ENCODE measurements around the gene BMPR1B. TPM values are rescaled to one million over a fixed set of nuclear protein-coding genes. Genes with fewer than 3 reads are reported as not detected.

BMPR1B gene
- total RNA-seq, 2 experiments from 2014 or later = 0.10 TPM; not detected in 1

DNA sequence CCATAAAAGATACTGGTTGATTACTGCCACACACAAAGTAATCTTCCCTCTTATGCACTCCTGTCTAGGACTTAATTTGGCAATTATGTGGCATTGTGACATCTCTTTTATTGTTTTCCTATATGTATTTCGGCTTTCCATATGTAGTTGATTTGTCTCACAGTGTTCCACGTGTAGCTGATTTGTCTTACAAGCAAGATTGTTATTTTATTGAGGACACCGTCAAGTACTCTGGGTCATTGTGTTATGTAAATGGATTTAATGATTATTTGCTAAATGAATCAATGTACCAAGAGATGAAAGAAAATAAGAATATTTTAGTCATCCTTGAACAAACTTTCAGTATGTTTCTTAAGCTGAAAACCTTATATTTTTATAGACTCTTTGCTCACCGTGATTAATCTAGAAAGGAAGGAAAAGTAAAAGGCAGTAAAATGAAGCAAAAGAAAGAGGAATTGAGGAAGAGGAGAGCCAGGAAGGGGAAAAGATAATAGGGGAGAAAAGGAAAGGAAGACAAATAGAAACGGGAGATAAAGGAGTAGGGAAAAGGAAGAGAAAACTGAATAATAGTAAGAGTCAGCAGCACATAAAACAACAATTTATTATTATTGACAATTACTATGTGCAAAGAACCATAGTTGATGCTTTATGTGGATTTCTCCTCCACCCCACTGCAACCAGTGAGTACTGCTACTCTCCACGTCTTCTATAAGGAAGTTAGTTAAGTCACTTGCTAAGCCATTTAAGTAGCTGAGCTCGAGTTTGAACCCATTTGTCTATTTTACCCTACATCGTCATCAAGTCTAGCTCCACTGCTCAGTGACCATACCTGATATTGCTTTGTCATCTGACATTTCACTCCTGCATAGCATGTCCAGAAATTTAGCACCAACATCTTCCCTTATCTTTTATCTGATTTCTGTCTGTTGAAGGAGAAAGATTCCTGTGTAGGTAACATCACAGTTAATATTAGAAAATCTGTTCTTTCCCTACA lies 336.5 kb downstream of the BMPR1B start:
- intact Hi-C loops (cut with micrococcal nuclease) = loop anchor here (10.0 kb wide), 1 partner anchor 1299 kb away; no protein-coding TSS in a partner anchor
- CTCF ChIA-PET = no interaction called here

GRCh38 chr4:95095348-95095974 lies 337.7 kb downstream of the BMPR1B start:
- Mint-ChIP-seq H3K27me3 (ENCODE audit: low read depth) (peaks cover 3% of the 10 kb centered on the region), H3K4me1 (ENCODE audit: low read depth) (peaks cover 4% of the 10 kb centered on the region), H3K27ac (no peak overlapping the region), H3K9me3 (no peaks in the 10 kb centered on the region), H3K36me3 (ENCODE audit: low read depth) (no peaks in the 10 kb centered on the region), H3K4me3 (no peak overlapping the region)
- CTCF ChIA-PET = no interaction called here
- intact Hi-C loops (cut with micrococcal nuclease) = loop anchor here (1.0 to 10.0 kb wide), 2 partner anchors 474 to 1301 kb away; no protein-coding TSS in a partner anchor
- DNase-seq = peak; percentile 8

More for the DNA sequence above, 336.5 kb downstream of the BMPR1B start:
- H3K27ac Mint-ChIP-seq = no peak overlapping the region
- H3K4me3 Mint-ChIP-seq = no peak overlapping the region
- peaks cover 3% of the 10 kb centered on the region for H3K27me3 Mint-ChIP-seq (ENCODE audit: low read depth)
- no peaks in the 10 kb centered on the region for H3K36me3 Mint-ChIP-seq (ENCODE audit: low read depth)
- no peak for DNase-seq
- H3K9me3 Mint-ChIP-seq = no peaks in the 10 kb centered on the region
- peaks cover 4% of the 10 kb centered on the region for H3K4me1 Mint-ChIP-seq (ENCODE audit: low read depth)

DNA sequence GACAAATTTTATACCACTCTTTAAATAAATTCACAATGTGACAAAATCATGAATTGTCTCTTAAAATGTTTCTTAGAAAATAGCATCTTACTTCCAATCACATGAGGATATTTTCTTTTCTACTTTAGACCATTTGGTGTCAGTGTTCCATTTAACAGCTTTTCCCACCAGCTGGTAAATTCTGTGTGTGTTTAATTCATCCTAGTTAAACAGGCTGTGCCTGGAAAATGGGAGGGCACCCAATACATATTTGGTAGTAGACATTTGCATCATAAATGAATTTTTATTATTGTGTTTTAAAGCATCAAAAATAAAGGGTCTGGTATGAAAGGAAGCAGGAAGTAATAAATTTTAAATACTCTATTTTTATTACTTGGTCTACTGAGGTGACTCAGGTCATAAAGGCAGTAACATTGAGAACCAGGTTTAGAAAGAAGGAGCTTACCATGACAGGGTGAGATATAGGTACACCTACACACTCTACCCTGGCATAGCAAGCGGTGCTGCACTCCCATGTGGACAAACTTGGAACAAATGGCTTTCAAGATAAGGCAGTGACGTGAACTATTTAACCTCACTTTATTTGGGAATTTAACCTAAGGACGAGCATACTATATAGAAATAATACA lies 344.5 kb downstream of the BMPR1B start:
- Mint-ChIP-seq H3K27ac (no peak overlapping the region), H3K4me1 (ENCODE audit: low read depth) (no peaks in the 10 kb centered on the region), H3K9me3 (no peaks in the 10 kb centered on the region), H3K36me3 (ENCODE audit: low read depth) (no peaks in the 10 kb centered on the region), H3K4me3 (no peak overlapping the region), H3K27me3 (ENCODE audit: low read depth) (no peaks in the 10 kb centered on the region)
- intact Hi-C loops (cut with micrococcal nuclease) = no loop called here
- no peak for DNase-seq
- CTCF ChIA-PET = no interaction called here

- CTCF ChIA-PET = interaction anchor here (1.2 kb wide), 1 partner anchor 37 kb away, joined by 3 read pairs; no protein-coding TSS in a partner anchor
Observed at GRCh38 chr4:95105112-95105511, 347.4 kb downstream of the BMPR1B start.

DNA sequence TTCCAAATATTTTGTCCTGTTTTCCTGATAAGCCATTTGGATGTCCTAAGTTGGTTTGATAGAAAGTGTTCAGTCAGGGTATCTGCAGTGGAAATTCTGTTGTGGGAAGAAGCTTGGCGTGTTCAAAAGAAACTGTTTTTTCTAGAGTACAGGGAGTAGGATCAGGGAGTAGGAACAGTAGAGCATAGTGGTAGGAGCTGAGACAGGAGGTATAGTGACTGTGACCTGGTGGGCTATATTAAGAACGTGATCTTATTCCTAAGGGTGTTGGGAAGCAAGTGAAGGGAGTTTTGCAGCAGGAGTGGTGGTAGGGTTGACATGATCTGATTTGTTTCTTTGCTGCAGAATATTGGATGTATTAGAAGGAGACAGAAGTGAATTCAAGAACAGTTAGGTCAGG lies 348.2 kb downstream of the BMPR1B start:
- no peak for DNase-seq
- no peak overlapping the region for H3K27ac Mint-ChIP-seq
- H3K4me3 Mint-ChIP-seq = no peak overlapping the region
- H3K27me3 Mint-ChIP-seq (ENCODE audit: low read depth) = no peaks in the 10 kb centered on the region
- no peaks in the 10 kb centered on the region for H3K9me3 Mint-ChIP-seq
- intact Hi-C loops (cut with micrococcal nuclease) = no loop called here
- H3K4me1 Mint-ChIP-seq (ENCODE audit: low read depth) = no peaks in the 10 kb centered on the region
- H3K36me3 Mint-ChIP-seq (ENCODE audit: low read depth) = no peaks in the 10 kb centered on the region
- CTCF ChIA-PET = no interaction called here

More at GRCh38 chr4:95105112-95105511, 347.4 kb downstream of the BMPR1B start:
- intact Hi-C loops (cut with micrococcal nuclease) = no loop called here
- Mint-ChIP-seq H3K27ac (no peak overlapping the region), H3K4me3 (no peak overlapping the region), H3K27me3 (ENCODE audit: low read depth) (no peaks in the 10 kb centered on the region), H3K9me3 (no peaks in the 10 kb centered on the region), H3K36me3 (ENCODE audit: low read depth) (no peaks in the 10 kb centered on the region), H3K4me1 (ENCODE audit: low read depth) (no peaks in the 10 kb centered on the region)
- no peak for DNase-seq

DNA sequence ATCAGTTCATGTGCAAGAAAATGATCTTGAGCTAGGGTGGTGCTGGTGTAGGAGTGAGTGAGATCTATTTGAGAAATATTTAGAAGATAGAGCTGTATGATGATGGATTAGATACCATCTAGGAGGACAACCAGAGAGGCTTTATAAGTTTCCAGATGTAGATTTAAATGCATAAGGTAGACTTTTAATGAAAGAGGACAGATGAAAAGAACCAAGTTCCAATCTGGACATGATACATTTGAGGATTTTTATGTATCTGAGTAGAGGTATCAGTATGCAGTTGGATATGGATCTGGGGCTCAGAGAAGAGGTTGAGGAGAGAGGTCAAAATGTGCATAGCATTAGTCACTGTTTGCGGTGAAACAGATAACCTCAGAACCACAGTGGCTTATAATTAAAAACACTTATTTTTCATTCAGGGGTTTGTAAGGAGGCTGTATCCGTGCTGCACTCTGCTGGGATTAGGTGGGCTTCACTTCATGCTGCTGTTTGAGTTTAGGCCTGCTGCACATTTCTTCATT lies 348.7 kb downstream of the BMPR1B start:
- Mint-ChIP-seq H3K27ac (no peak overlapping the region), H3K4me3 (no peak overlapping the region), H3K4me1 (ENCODE audit: low read depth) (no peaks in the 10 kb centered on the region), H3K36me3 (ENCODE audit: low read depth) (no peaks in the 10 kb centered on the region), H3K9me3 (no peaks in the 10 kb centered on the region), H3K27me3 (ENCODE audit: low read depth) (no peaks in the 10 kb centered on the region)
- CTCF ChIA-PET = no interaction called here
- no peak for DNase-seq
- intact Hi-C loops (cut with micrococcal nuclease) = no loop called here

GRCh38 chr4:95107004-95107403 lies 349.2 kb downstream of the BMPR1B start:
- Mint-ChIP-seq H3K27me3 (ENCODE audit: low read depth) (no peaks in the 10 kb centered on the region), H3K36me3 (ENCODE audit: low read depth) (no peaks in the 10 kb centered on the region), H3K27ac (no peak overlapping the region), H3K4me3 (no peak overlapping the region), H3K4me1 (ENCODE audit: low read depth) (no peaks in the 10 kb centered on the region), H3K9me3 (no peaks in the 10 kb centered on the region)
- CTCF ChIA-PET = no interaction called here
- no peak for DNase-seq
- intact Hi-C loops (cut with micrococcal nuclease) = no loop called here

GRCh38 chr4:95107635-95108034 lies 349.9 kb downstream of the BMPR1B start:
- CTCF ChIA-PET = no interaction called here
- Mint-ChIP-seq H3K36me3 (ENCODE audit: low read depth) (no peaks in the 10 kb centered on the region), H3K27me3 (ENCODE audit: low read depth) (no peaks in the 10 kb centered on the region), H3K27ac (no peak overlapping the region), H3K4me1 (ENCODE audit: low read depth) (no peaks in the 10 kb centered on the region), H3K9me3 (no peaks in the 10 kb centered on the region), H3K4me3 (no peak overlapping the region)
- no peak for DNase-seq
- intact Hi-C loops (cut with micrococcal nuclease) = no loop called here

DNA sequence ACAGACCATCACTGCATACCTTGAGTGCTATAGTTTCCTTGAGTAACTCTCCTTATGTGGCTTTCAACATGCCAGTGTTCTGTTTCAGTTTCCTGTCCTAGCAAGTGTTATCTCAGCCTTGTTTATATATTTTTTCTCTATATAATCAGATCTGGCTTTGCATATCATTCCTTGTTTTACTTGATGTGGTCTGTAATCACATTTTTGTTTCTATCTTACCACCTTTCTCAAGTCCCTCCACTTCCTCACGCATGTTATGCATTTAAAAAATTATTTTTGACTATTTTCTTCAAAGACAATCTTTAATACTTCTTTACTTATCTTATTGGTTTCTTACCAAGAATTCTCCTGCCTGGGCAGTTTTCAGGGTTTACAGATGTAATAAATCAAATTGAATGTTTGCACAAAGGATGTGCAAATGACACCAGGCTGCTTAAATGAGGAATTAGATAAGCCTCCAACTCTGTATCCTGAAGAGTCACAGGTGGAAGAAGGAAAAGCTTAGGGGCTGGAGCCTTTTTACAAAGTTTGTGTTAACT lies 351.2 kb downstream of the BMPR1B start:
- no peak for DNase-seq
- no peaks in the 10 kb centered on the region for H3K4me1 Mint-ChIP-seq (ENCODE audit: low read depth)
- no peak overlapping the region for H3K4me3 Mint-ChIP-seq
- H3K27me3 Mint-ChIP-seq (ENCODE audit: low read depth) = no peaks in the 10 kb centered on the region
- intact Hi-C loops (cut with micrococcal nuclease) = no loop called here
- CTCF ChIA-PET = no interaction called here
- H3K36me3 Mint-ChIP-seq (ENCODE audit: low read depth) = no peaks in the 10 kb centered on the region
- no peak overlapping the region for H3K27ac Mint-ChIP-seq
- no peaks in the 10 kb centered on the region for H3K9me3 Mint-ChIP-seq

DNA sequence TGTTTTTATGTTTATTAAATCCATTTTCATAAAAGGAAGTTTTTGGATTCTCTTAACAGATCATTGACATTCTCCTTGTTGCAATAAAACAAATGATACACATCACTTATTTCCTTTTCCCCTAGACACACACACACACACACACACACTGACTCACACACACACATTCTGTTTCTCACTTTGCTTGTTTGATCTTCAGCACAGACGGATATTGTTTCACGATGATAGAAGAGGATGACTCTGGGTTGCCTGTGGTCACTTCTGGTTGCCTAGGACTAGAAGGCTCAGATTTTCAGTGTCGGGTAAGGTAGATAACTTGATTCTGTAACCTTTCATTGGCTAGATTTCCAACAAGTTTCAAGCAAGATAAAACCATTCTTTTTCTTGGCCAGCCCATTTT lies 356.8 kb downstream of the BMPR1B start:
- H3K36me3 Mint-ChIP-seq (ENCODE audit: low read depth) = no peaks in the 10 kb centered on the region
- H3K4me1 Mint-ChIP-seq (ENCODE audit: low read depth) = no peaks in the 10 kb centered on the region
- intact Hi-C loops (cut with micrococcal nuclease) = no loop called here
- no peaks in the 10 kb centered on the region for H3K27me3 Mint-ChIP-seq (ENCODE audit: low read depth)
- CTCF ChIA-PET = no interaction called here
- H3K4me3 Mint-ChIP-seq = no peak overlapping the region
- DNase-seq = peak; percentile 19
- H3K27ac Mint-ChIP-seq = no peak overlapping the region
- no peaks in the 10 kb centered on the region for H3K9me3 Mint-ChIP-seq

GRCh38 chr4:95118497-95118896 lies 360.7 kb downstream of the BMPR1B start:
- no peak for DNase-seq
- Mint-ChIP-seq H3K9me3 (no peaks in the 10 kb centered on the region), H3K4me1 (ENCODE audit: low read depth) (no peaks in the 10 kb centered on the region), H3K27me3 (ENCODE audit: low read depth) (no peaks in the 10 kb centered on the region), H3K27ac (no peak overlapping the region), H3K36me3 (ENCODE audit: low read depth) (no peaks in the 10 kb centered on the region), H3K4me3 (no peak overlapping the region)
- intact Hi-C loops (cut with micrococcal nuclease) = no loop called here
- CTCF ChIA-PET = no interaction called here

DNA sequence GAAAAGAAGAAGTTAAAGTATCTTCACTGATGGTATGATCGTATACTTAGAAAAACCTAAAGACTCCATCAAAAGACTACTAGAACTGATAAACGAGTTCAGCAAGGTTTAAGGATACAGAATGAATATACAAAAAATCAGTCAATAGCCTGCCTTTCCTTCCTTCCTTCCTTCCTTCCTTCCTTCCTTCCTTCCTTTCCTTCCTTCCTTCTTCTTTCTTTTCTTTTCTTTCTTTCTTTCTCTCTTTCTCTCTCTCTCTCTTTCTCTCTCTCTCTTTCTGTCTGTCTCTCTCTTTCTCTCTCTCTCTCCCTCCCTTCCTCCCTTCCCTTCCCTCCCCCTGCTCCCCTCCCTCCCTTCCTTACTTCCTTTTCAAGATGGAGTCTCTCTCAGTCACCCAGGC lies 362.7 kb downstream of the BMPR1B start:
- H3K9me3 Mint-ChIP-seq = no peaks in the 10 kb centered on the region
- H3K36me3 Mint-ChIP-seq (ENCODE audit: low read depth) = no peaks in the 10 kb centered on the region
- intact Hi-C loops (cut with micrococcal nuclease) = no loop called here
- DNase-seq = no peak
- H3K27me3 Mint-ChIP-seq (ENCODE audit: low read depth) = peaks cover 3% of the 10 kb centered on the region
- CTCF ChIA-PET = no interaction called here
- H3K4me3 Mint-ChIP-seq = no peak overlapping the region
- no peak overlapping the region for H3K27ac Mint-ChIP-seq
- H3K4me1 Mint-ChIP-seq (ENCODE audit: low read depth) = no peaks in the 10 kb centered on the region
